Stimulated activated CD8-positive, alpha-beta memory T cell treated with anti-CD3 and anti-CD28 coated beads, Interleukin-2, amount 100 ng/mL, for 1 hour (primary cell): ENCODE results near the gene MRPL36.

Source experiments
- DNase-seq, 2 donors: peaks; one replicate each; pipeline ENCODE4 v3.0.0-alpha.2; 2020; ENCODE audit warnings: low read depth in 2 of 2

The MRPL36 gene

GRCh38 chr5:1781726-1782384 lies 17.8 kb downstream of the MRPL36 start:
- no peak for DNase-seq

GRCh38 chr5:1781107-1781506 lies 18.5 kb downstream of the MRPL36 start:
- no peak for DNase-seq

- DNase-seq: no peak
Observed at GRCh38 chr5:1780614-1780930, 19.1 kb downstream of the MRPL36 start.

- DNase-seq: no peak
Observed at GRCh38 chr5:1779782-1780613, 19.6 kb downstream of the MRPL36 start.

GRCh38 chr5:1779021-1779680 lies 20.5 kb downstream of the MRPL36 start:
- no peak for DNase-seq

GRCh38 chr5:1778138-1779020 lies 21.3 kb downstream of the MRPL36 start:
- no peak for DNase-seq

- no peak for DNase-seq
Observed at GRCh38 chr5:1777281-1778137, 22.1 kb downstream of the MRPL36 start.

- no peak for DNase-seq
Observed at GRCh38 chr5:1776831-1777230, 22.8 kb downstream of the MRPL36 start.

GRCh38 chr5:1772634-1773033 lies 27.0 kb downstream of the MRPL36 start:
- DNase-seq: no peak

- DNase-seq: no peak
Observed at GRCh38 chr5:1771149-1772065, 28.2 kb downstream of the MRPL36 start.

GRCh38 chr5:1770443-1770802 lies 29.2 kb downstream of the MRPL36 start:
- DNase-seq: no peak

GRCh38 chr5:1769752-1770442 lies 29.7 kb downstream of the MRPL36 start:
- DNase-seq: no peak

GRCh38 chr5:1769017-1769640 lies 30.5 kb downstream of the MRPL36 start:
- no peak for DNase-seq

- no peak for DNase-seq
Observed at GRCh38 chr5:1768283-1769000, 31.2 kb downstream of the MRPL36 start.

GRCh38 chr5:1767524-1768282 lies 31.9 kb downstream of the MRPL36 start:
- DNase-seq: no peak

- no peak for DNase-seq
Observed at GRCh38 chr5:1765880-1766235, 33.8 kb downstream of the MRPL36 start.

GRCh38 chr5:1765141-1765879 lies 34.3 kb downstream of the MRPL36 start:
- DNase-seq: no peak
